GM21576 (cell line): Measurements from ENCODE around the gene TNIP1.

Experiments
- ATAC-seq: cut with Tn5 transposase; IDR thresholded peaks from one replicate; pipeline ENCODE4 v1.9.1; 2021; ENCODE audit warnings: mild to moderate bottlenecking, moderate library complexity; ENCODE audit not compliant: unreplicated experiment

TNIP1 gene

DNA sequence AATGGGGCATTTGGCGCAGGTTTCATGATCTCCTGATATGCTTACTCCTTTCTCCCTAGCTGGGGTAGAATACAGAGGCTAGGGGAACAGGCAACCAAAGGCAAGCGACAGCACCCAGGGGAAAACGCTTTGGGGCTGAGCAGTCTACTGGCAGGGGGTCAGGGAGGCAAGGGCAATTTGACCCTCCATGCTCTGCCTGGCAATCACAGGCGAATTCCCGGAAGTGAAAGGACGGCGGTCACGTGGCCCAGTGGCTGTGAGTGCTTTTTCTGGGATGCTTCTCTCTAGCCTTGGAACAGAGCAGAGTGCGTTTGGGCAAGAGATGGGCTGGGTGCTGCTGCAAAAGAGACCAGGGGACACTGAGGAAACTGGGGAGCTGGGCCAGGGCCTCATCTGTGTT lies 54.7 kb downstream of the TNIP1 start:
- ATAC-seq, result no peak

DNA sequence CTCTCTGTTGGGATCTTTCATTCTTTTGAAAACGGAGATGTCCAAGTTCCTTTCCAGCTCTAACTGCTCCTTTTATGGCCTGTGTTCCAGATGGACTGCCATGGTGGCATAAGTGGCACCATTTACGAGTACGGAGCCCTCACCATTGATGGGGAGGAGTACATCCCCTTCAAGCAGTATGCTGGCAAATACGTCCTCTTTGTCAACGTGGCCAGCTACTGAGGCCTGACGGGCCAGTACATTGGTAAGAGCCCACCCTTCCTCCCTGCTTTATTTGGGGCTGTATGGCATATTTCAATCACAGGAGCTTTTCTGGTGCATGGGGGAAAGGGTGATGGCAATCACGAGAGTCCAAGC lies 55.6 kb downstream of the TNIP1 start:
- no peak for ATAC-seq

DNA sequence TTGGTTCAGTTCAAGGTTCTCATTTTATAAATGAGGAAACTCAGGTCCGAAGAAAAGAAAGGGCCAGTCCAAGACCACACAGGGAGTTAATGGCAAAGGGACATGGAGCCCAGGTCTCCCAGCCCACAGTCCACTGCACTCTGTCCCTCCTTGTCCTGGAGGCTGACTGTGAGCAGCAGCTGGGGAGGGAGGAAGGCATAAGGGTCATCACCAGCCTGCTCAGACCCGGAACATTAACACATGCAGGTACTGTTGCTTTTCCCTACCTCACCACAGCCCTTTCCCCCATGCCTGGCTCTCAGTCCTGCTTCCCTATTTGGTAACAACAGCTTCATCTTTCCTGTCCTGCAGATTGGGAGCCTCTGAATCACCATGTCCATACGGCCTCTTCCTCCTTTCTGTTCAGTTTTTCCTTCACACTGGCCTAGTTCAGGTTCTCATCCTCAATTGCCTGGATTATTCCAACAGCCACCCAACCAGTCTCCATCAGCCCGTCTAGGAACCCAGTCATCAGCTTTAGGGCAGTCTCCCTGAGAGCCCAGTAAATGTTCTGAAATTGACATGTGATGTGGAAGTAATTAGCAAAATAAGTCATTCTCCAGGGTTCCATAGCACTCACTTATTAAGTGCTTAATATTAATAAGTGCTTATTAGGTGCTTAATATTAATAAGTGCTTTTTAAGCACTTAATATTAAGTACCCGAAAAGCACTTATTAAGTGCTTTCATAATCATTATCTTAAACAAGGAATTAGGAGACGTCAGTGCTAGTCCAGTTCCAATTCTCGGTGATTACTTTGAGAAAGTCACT lies 56.2 kb downstream of the TNIP1 start:
- no peak for ATAC-seq

DNA sequence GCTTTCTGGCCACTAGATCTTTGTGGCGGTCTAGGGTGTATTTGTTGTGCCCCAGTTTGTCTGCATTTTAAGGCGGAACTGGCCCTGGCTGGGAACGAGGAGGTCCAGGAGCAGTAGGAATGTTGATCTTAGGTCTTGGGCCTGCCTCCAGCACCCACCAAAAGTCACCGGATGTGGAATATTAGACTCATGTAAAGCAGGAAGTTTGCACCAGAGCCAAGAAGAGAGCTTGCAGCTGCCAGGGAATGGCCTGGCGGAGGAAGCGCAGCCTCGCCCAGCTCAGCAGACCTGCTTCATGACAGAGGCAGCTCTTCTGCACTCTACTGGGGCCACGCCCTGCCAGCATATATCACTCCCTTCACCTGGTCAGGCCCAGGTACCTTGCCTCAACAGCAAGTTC lies 57.2 kb downstream of the TNIP1 start:
- no peak for ATAC-seq

DNA sequence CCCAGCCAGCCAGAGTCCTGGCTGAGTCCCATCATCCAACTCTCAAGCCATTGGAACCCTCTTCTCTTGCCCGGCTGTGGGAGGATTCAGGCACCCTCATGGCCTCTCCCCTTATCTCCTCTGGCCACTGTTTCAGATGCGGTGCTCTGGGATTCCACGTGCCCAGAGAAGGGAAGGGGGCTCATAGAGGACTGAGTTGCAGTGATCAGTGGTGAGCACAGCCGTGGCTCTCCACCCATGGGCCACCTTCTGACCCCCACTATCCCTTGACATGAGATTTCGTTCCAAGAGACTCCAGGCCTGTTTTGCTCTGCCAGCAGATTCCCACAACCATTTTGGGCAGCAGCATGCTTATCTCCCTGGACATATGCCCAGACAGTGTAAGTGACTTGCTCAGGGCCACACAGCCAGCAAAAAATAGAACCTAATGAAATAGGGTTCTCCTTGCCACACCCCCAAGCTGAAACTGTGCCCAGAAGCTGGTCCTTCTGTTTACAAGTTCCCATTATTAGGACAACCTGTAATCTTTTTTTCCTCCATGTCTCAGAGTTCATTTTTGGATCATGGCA lies 57.7 kb downstream of the TNIP1 start:
- no peak for ATAC-seq

DNA sequence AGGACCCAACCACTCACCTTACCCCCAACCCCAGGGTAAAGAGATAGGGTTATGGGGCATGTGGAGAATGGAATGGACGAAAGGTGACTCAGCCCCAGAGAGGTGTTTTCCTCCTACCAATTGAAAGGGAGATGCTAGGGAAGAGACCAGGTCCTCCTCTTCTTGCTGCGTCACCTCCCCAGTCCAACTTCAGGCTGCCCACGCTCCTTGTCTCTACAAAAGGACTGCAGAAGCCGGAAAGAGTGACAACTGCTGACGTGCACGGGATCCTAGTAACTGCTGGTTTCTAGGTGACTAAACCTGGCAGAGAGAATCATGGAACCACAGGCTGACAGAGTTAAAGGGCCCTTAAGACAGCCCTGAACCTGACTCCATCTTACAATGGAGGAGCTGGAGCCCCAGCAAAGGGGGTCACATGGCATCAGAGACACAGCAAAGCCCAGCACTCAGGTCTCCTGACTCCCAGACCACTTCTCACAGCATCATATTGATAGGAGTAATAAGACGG lies 58.3 kb downstream of the TNIP1 start:
- no peak for ATAC-seq

DNA sequence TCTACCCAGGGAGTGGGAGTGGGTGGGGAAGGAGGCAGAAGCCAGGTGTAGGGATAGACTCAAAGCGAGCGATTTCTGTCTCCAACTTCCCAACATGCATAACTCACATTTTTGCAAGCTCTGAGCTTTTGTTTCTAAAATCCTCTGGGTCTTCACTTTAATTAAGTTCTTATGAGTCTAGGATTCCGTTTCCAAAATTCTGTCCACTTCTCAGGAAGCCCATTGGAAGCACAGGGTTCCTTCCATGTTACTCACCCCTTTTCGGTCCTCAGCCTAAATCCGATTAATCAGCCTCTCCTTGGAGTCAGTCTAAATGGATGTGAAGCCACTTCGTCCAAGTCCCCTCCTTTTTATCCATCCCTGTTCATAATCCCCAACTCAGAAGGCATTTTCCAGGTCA lies 59.1 kb downstream of the TNIP1 start:
- ATAC-seq, result no peak

DNA sequence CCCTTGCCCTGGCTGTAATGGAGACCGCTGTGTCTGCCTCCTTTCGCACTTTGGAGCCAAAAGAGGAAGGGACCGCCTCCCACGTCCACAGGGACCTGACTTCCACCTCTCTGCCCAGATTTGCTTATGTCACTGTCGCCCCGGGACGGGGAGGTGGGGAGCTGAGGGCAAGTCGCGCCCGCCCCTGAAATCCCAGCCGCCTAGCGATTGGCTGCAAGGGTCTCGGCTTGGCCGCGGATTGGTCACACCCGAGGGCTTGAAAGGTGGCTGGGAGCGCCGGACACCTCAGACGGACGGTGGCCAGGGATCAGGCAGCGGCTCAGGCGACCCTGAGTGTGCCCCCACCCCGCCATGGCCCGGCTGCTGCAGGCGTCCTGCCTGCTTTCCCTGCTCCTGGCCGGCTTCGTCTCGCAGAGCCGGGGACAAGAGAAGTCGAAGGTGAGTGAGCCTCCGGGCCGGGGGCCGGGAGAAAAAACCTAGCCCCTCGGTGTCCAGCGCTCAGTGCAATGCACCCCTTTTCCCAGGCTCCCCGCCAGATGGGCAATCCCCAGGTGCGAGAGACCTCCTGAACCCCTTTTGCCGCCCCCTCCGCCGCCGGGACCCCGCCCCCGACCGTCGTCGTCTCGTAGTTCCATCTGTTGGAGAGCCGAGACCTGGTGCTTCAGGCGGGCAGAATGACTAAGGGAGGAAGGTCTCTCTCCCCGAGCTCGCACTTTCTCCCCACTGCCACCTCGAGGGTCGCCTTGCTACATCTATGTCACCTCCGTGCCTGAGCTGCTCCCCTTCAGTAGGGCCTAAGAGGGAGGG lies 60.3 kb downstream of the TNIP1 start, which contains the start of gene GPX3:
Gene GPX3, plus strand, starts transcription at position 288 of the 807 bp plus-strand sequence. Its CDS starts 64 bp downstream, at position 352.
- ATAC-seq, result peak; percentile 61

DNA sequence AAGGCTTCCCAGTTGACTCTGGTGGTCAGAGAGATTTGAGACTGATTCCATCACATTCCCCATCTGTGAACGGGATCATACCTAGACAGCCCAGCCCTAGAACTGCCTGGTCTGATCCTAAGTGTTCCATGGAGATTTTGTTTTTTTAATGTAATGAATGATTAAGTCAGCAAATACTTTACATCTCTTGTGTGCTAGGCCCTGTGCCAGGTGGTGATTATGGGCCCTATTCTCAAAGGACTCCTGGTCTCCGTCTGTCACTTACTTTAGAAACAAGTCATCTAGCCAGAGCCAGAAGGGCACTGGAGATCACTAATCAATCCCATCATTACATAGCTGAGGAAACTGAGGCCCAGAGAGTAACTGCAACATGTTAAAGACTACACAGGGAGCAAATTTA lies 61.5 kb downstream of the TNIP1 start:
- no peak for ATAC-seq

DNA sequence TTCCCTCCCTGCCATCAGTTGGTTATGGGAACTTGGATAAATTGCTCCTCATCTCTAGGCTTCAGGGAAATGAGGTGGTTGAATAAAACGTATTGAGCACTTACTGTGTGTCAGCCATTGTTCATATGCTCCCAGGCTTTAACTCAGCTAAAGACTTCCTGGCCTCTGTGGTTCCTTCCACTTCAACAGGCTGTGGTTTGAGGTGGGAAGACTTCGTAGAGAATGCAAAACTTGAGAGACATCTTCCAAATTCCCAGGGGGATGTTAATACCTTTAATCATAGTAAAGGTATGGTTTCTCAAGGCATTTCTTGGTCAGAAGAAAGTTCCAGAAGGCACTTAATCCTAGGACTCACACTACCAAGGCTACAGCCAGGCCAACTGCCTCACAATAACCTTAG lies 62.0 kb downstream of the TNIP1 start:
- ATAC-seq, result no peak

DNA sequence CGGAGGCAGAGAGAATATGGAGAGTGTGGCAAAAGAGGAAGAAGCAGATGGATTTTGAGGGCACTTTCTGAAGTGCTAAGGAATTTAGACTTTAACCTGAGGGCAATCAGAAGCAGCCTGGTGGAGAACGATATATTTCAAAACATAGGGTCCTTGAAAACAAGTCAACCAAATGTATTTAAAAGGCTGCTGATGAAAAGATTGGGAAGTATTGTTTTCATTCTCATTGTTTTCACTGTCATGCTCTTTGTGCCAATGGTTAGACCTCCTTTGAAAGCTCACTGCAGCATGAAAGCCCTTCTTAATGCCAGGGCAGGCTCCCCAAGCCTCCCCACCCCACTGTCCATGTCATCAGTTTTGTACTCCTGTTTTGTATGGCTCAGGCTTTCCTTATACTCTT lies 62.9 kb downstream of the TNIP1 start:
- ATAC-seq, result no peak

DNA sequence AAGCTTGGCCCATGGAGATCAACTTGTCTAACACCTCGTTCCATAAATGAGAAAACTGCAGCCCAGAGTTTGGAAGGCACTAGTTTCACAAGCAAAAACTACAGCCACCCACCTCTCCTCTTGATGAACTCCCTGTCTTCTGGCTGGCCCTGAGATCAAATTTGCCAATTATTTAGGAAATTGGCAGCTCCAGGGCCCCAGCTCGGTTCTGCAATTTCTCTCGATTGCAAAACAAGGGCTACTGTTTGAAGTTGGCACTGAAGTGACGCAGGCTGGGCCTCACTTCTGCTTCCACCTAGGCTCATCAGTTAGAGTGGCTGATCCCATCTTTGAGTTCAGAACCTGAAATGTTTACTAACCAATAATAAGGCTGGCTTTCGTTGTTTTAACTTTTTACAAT lies 64.1 kb downstream of the TNIP1 start:
- no peak for ATAC-seq

DNA sequence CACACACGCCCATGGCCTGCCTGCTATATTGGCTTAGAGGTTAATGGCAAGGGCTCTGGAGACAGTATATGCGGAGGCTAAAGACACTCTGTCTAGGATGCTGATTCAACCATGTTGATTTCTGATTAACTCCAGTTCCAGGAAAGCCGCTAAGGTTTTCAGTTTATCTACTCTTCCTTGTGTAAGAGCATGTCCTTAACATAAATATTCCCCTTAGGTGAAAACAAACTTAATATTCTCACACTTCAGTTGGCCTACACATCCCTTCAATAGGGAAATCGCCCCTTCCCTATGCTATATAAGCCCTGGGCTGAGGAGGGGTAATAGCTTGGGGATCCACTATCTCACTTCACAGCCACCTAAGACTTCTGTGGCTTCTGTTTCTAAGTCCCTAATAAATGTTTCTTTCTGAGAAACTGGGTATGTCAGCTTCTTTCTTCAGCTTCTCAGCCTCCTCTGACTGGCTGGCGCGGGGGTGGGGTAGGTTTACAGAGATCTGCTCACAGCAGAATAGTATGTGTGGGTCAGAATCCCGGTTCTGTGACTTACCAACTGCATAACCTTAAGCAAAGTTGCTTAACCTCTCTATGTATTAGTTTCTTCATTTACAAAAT lies 64.8 kb downstream of the TNIP1 start:
- ATAC-seq, result no peak

DNA sequence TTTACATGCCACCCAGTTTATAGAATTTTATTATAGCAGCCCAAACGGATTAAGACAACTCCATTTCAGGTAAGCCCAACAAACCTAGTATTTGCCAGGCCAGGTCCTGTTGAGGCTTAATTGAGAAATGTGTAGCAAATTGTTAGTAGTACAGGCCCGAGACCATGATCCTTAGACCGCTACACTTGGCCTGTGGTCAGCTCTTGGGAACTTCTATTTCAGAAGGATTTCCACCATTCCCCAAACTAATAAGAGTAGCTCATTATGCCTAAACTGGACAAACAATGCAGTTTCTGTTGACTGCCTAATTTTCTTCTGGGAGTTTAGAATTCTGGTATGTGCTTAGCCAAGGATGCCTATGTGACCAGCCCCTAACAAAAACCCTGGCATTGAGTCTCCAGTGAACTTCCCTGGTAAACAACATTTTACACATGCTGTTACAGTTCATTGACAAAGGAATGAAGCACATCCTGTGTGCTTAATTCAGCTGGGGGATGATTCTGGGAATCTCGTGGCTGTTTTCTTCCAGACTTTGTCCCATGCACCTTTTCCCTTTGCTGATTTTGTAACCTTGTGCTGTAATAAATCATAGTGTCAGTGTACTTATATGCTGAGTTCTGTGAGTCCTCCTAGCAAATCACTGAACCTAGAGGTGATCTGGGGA lies 66.0 kb downstream of the TNIP1 start:
- no peak for ATAC-seq

DNA sequence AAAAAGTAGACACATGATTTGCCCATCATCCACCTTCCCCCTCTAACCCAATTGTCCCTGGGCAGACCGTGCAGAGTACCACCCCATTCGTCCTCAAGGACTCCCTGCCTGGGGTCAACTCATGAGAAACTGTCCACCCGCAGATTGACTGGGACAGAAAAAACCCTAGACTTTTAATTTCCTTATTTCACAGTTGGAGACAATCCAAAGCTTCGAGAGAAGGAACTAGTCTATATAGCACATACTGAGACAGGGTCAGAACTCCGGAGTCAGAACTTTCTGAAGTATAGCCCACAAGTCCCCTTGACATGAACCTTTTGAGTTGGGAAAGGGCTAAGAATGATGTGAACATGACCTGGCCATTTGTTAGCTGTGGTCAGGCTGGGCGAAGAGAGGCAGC lies 68.0 kb downstream of the TNIP1 start:
- ATAC-seq, result no peak

DNA sequence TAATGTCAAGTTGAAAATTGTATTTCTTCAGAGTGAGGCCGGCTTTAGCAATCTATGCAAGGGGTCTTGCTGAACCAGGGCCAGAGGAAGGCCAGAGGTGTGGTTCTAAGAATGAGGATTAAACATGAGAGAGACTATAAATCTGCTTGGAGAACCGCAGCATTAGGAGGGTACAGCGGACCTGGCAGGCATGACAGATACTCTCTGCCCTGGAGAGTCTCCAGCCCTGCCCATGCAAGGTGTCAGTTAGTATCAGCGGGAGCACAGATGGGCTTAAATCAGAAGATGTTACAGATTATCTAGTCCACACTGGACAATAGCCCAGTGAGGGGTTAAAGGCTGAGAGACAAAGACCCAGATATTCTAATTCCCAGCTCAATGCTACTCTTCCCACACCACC lies 71.9 kb downstream of the TNIP1 start:
- no peak for ATAC-seq

DNA sequence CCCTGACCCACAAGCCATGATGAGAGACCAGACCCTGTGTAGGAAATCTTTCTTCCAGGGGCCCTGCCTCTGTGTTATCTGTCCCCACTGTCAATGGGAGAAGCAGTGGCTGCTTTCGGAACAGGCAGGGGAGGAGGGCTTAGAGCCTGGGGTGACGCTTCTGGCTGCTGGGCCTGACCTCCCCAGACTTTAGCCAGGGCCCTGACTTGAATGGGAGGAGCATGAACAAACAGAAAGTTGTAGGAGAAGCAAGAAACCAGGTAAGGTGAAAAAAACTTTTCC lies 72.7 kb downstream of the TNIP1 start:
- ATAC-seq, result no peak

DNA sequence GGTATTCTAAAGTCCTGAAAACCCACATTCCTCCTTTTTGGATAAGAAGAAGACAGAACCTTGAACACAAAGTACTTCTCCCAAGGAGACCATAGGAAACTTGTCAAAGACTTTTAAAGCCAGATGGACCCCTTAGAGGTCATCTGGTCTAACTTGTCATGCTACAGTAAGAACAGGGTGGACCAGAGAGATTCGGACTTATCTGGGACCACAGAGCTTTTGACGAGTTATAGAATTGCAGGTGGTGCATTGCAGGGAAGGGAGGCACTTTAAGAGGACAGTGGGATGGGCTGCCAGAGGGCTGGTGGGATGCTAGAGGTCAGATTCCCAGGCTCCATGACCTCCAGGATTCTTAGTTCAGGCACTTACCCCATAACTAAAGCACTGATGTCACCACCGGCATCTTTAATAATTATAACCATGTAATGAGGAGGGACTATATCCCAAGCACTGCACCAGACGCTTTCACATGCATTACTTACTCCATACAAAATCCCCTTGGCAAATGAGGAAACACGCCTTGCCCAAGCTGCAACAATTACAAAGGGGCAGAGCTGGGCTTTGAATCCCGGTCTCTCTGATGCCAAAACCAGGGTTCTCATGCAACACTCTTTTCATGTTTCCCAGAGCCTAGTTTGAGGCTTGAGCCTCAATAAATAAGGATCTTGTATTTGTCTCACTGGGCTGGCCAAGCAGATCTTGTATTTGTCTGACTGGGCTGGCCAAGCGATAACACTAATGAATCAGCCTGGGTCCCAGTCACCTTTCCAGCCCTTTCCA lies 73.2 kb downstream of the TNIP1 start:
- ATAC-seq, result no peak

DNA sequence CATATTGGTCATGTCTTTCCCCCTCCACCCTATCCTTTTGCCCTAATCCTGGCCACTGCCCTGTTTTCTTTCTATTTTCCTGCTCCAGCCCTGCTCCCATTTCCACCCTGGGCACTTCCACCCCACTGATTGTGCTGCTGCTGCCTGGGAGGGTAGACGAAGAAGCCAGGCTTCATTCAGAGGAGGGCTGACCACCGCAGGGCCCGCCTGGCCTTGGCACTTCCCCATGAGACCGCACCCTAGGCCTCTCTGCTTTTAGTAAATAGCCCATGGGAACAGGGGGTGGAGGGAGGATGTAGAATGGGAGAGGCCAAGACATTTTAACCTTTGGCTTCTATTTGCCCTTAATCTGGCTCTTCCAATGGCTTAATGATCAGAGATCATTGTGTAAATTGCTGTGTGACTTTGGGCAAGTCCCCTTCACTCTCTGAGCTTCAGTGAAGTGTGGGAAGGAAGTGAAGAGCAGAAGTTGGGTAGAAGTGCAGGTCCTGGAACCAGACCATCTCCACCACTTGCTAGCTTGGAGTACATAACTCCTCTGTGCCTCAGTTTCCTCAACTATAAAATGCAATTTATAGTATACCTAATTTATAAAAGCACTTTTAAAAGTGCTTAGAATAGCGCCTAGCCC lies 74.0 kb downstream of the TNIP1 start:
- no peak for ATAC-seq
